ENCODE results near the gene PRSS48.

The PRSS48 gene

GRCh38 chr4:151236036-151236435 lies 40.9 kb upstream of the PRSS48 start:
- TF ChIP-seq, protein P1, sequence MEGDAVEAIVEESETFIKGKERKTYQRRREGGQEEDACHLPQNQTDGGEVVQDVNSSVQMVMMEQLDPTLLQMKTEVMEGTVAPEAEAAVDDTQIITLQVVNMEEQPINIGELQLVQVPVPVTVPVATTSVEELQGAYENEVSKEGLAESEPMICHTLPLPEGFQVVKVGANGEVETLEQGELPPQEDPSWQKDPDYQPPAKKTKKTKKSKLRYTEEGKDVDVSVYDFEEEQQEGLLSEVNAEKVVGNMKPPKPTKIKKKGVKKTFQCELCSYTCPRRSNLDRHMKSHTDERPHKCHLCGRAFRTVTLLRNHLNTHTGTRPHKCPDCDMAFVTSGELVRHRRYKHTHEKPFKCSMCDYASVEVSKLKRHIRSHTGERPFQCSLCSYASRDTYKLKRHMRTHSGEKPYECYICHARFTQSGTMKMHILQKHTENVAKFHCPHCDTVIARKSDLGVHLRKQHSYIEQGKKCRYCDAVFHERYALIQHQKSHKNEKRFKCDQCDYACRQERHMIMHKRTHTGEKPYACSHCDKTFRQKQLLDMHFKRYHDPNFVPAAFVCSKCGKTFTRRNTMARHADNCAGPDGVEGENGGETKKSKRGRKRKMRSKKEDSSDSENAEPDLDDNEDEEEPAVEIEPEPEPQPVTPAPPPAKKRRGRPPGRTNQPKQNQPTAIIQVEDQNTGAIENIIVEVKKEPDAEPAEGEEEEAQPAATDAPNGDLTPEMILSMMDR (IDR thresholded peaks at IDR 0.05; ENCODE audit: insufficient read depth, low read depth, low read length, missing control alignments) = no peak
- H3K4me3 ChIP-seq (ENCODE audit: low read depth, low read length) = no peak overlapping the region
- no peak for DNase-seq (ENCODE audit: low read depth)

- TF ChIP-seq, protein P1 (IDR thresholded peaks at IDR 0.05; ENCODE audit: insufficient read depth, low read depth, low read length, missing control alignments) = no peak
- DNase-seq (ENCODE audit: low read depth) = no peak
- H3K4me3 ChIP-seq (ENCODE audit: low read depth, low read length) = no peak overlapping the region
Measured at GRCh38 chr4:151238477-151238876, 38.5 kb upstream of the PRSS48 start.

- no peak for DNase-seq (ENCODE audit: low read depth)
- no peak overlapping the region for H3K4me3 ChIP-seq (ENCODE audit: low read depth, low read length)
- TF ChIP-seq, protein P1 (IDR thresholded peaks at IDR 0.05; ENCODE audit: insufficient read depth, low read depth, low read length, missing control alignments) = no peak
Measured at GRCh38 chr4:151239608-151240007, 37.4 kb upstream of the PRSS48 start.

GRCh38 chr4:151242305-151242704 lies 34.7 kb upstream of the PRSS48 start:
- TF ChIP-seq, protein P1 (IDR thresholded peaks at IDR 0.05; ENCODE audit: insufficient read depth, low read depth, low read length, missing control alignments) = no peak
- H3K4me3 ChIP-seq (ENCODE audit: low read depth, low read length) = no peak overlapping the region
- no peak for DNase-seq (ENCODE audit: low read depth)

DNA sequence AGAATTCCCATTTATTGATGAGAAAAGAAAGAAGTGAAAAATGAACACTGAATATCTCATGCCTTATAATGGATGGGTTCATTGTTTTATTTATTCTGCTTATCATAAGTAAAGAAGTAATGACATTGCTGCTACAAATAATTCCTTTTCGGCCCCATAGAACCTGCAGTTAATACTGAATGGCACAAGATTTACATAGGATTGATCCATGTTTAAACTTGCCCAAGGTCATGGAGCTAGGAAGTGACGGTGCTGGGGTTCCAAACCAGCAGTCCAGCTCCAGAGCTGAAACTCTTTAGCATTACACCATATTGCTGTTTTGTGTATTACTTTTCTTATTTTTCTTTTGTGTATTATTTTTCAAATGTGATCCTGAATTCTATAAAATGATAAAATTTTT lies 30.2 kb upstream of the PRSS48 start:
- DNase-seq (ENCODE audit: low read depth) = no peak
- no peak overlapping the region for H3K4me3 ChIP-seq (ENCODE audit: low read depth, low read length)
- TF ChIP-seq, protein P1 (IDR thresholded peaks at IDR 0.05; ENCODE audit: insufficient read depth, low read depth, low read length, missing control alignments) = no peak

- no peak for DNase-seq (ENCODE audit: low read depth)
- no peak overlapping the region for H3K4me3 ChIP-seq (ENCODE audit: low read depth, low read length)
- TF ChIP-seq, protein P1 (IDR thresholded peaks at IDR 0.05; ENCODE audit: insufficient read depth, low read depth, low read length, missing control alignments) = no peak
Measured at GRCh38 chr4:151247395-151247794, 29.6 kb upstream of the PRSS48 start.

DNA sequence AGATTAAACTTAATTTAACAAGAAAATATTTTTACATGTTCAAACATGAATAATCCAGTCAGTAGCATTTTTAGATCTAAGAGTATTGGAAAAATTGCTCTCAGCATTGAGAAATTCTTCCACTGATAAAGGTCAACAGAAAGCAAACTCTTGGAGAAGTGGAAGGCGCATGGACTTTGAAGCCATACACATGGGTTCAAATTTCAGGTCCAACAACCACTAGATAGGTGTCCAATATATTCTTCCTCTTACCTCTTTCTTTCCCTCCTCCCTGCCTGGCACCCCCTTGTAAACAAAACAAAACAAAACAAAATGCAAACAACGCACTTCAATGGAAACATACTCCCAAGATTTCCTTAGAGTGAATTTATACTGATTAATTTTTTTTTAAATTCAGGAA lies 28.4 kb upstream of the PRSS48 start:
- no peak for DNase-seq (ENCODE audit: low read depth)
- TF ChIP-seq, protein P1 (IDR thresholded peaks at IDR 0.05; ENCODE audit: insufficient read depth, low read depth, low read length, missing control alignments) = no peak
- no peak overlapping the region for H3K4me3 ChIP-seq (ENCODE audit: low read depth, low read length)

Measured in GM12865 (cell line).